Omental fat pad (tissue), 4 donors: ENCODE measurements around the gene ALAS1. TPM values are rescaled to one million over a fixed set of nuclear protein-coding genes. Genes with fewer than 3 reads are reported as not detected.

Experiments
- ATAC-seq: fragments of 150-250 bp; one replicate; pipeline ENCODE4 v1.9.1; 2016; ENCODE audit warnings: mild to moderate bottlenecking, moderate library complexity; ENCODE audit not compliant: low FRiP score
- DNase-seq: peaks from one replicate; pipeline ENCODE4 v3.0.0-alpha.2; 2019; ENCODE audit warnings: low spot score
- CTCF ChIP-seq, 3 donors: fragments of 450-650 bp; IDR thresholded peaks; one replicate each; pipeline ENCODE4 v1.5.1; 2016 to 2017; ENCODE audit warnings: antibody characterized with exemption in 3 of 3, mild to moderate bottlenecking in 3 of 3, moderate library complexity in 2 of 3
- total RNA-seq, 4 donors: library from RNA; depleted of rRNA; stranded (reverse); fragments of >200 nt; gene quantifications; one replicate each; pipeline ENCODE4 v1.1.0, GENCODE V29; 2016

The ALAS1 gene
- total RNA-seq, 4 donors from 2014 or later = 29.3 to 79.7 (median 31.0) TPM

DNA sequence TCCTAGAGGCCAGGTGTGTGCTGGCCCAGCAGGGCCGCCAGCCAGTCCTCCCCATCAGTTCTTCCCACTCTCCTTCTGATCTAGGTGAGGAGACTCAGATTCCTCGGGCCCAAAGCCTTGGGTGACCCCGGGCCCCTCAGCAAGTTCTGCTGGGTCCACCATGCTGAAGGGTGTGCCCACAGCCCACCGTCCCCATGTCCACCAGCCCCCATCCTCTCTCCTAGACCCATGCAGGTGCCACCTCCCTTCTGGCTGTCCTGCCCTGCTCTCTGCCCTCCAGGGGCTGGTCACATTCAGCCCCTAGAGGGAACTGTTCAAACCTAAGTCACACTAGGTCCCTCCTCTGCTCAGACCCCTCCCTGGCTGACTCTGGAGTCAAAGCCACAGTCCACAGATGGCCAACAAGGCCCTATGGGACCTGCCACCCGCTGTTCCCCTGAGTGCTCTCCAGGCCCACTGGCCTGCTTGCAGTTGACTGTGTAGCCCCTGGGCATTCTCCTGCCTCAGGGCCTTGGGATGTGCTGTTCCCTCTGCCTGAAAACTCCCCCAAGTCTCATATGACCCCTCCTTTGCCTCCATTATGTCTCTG lies 28.4 kb downstream of the ALAS1 start:
- no peak for ATAC-seq
- no peak for DNase-seq
- no peak for TF ChIP-seq CTCF (IDR thresholded peaks at IDR 0.05)

DNA sequence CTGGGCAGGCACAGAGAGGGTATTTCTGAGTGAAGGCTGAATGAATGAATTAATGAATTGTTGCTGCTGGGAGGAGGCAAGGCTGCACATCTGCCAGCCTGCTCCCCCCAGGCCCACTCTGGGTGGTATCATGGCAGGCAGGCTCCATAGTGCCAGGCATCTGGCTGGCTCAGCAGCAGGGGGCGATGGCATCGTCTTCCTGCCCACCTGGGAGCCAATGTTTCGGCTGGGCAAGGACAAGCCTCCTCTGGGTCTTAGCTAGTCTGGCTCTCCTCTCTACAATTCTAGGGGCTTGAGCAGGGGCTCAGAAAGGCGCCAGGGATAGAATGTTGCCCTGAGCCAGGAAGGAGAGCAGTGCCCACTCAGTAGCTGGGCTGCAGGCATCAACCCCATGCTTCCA lies 29.2 kb downstream of the ALAS1 start:
- no peak for TF ChIP-seq CTCF (IDR thresholded peaks at IDR 0.05)
- no peak for ATAC-seq
- no peak for DNase-seq

DNA sequence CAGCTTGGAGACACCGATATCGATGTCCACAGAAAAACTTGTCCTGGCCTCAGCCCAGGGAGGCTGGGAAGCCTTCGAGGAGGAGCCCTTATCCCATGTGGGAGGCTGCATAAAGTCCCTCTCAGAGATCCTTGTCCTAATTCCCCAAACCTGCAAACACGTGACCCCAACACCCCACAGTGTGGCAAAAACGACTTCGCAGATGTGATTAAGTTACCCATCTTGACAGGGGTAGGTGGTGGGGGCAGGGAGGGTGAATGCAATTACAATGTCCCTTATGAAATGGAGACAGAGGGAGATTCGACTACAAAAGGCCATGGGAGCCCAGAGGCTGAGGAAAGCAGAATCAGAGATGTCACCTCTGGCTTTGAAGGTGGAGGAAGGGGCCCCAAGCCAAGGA lies 29.8 kb downstream of the ALAS1 start:
- TF ChIP-seq CTCF (IDR thresholded peaks at IDR 0.05) = no peak
- ATAC-seq = no peak

GRCh38 chr3:52228266-52228665 lies 30.3 kb downstream of the ALAS1 start:
- DNase-seq (no peak), ATAC-seq (no peak)
- no peak for TF ChIP-seq CTCF (IDR thresholded peaks at IDR 0.05)

More for the DNA sequence above, 29.8 kb downstream of the ALAS1 start:
- no peak for DNase-seq

- DNase-seq (no peak), ATAC-seq (no peak)
- TF ChIP-seq CTCF (IDR thresholded peaks at IDR 0.05) = no peak
These were observed 30.9 kb downstream of the ALAS1 start for GRCh38 chr3:52228751-52229291.

DNA sequence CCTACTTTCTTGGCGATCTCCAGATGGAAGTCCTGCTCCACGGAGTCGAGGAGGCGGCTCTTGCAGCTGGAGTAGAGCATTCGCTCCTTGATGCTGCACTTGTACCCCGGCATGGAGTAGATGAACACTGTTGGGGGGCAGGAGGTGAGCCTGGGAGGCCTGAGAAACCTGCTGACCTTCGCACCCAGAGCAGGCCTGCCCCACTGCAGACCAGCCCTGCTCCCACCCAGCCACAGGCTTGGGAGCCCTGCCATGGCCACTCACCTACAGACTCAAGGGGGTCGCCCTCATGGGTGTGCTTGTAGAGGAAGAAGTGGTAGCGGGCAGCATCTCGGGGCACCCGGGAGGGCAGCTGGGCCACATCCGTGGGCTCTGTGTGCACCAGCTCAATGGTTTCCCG lies 31.7 kb downstream of the ALAS1 start:
- no peak for DNase-seq
- no peak for TF ChIP-seq CTCF (IDR thresholded peaks at IDR 0.05)
- no peak for ATAC-seq

- no peak for TF ChIP-seq CTCF (IDR thresholded peaks at IDR 0.05)
- DNase-seq = no peak
- ATAC-seq = no peak
These were observed 32.5 kb downstream of the ALAS1 start for GRCh38 chr3:52230461-52230860.
